OCI-LY7 (cell line): Measurements from ENCODE around the gene MCRIP2. TPM values are rescaled to one million over a fixed set of nuclear protein-coding genes. Genes with fewer than 3 reads are reported as not detected.
A peak's percentile ranks its signal among the peaks of the same experiment; 100 is the strongest.

Experiments
- BruUV-seq: library from RNA; stranded (reverse); fragments of 400-500 nt; replicated peaks from 2 replicates; lab custom pipeline; 2021; lab: Mats Ljungman, UMichigan
- CTCF ChIA-PET: fragments of 300-600 bp; sonication (Branson Sonifier 250); formaldehyde crosslinking; loops from one replicate; lab custom pipeline; 2022; ENCODE audit warnings: antibody characterized with exemption; ENCODE audit not compliant: unreplicated experiment; lab: Charles Lee
- POLR2A ChIA-PET: fragments of 300-600 bp; sonication (Branson Sonifier 250); formaldehyde crosslinking; loops from one replicate; lab custom pipeline; 2022; ENCODE audit warnings: antibody characterized with exemption; lab: Charles Lee
- DNase-seq: peaks from one replicate; pipeline ENCODE4 v3.0.0-alpha.2; 2015; ENCODE audit warnings: low spot score
- H2AFZ ChIP-seq: fragments of 200-600 bp; sonication (generic), shearing (Covaris generic); 2 replicates; pipeline ENCODE4 v1.6.1; 2014; ENCODE audit warnings: mild to moderate bottlenecking, antibody characterized with exemption, low read length, moderate library complexity
- H3K27ac ChIP-seq: fragments of 200-600 bp; sonication (generic); 2 replicates; pipeline ENCODE4 v1.5.1; 2014; ENCODE audit warnings: mixed run types, low read depth, mild to moderate bottlenecking, moderate library complexity, low read length, inconsistent platforms; ENCODE audit not compliant: poor library complexity, severe bottlenecking
- H3K36me3 ChIP-seq: fragments of 200-600 bp; sonication (generic); 2 replicates; pipeline ENCODE4 v1.6.1; 2014; ENCODE audit warnings: mild to moderate bottlenecking, antibody characterized with exemption, low read length, moderate library complexity, mixed read lengths; ENCODE audit not compliant: insufficient read depth
- H3K4me1 ChIP-seq: fragments of 200-600 bp; sonication (generic); 2 replicates; pipeline ENCODE4 v1.5.1; 2014; ENCODE audit warnings: mild to moderate bottlenecking, low read length; ENCODE audit not compliant: insufficient read depth, poor library complexity, severe bottlenecking
- H3K4me2 ChIP-seq: fragments of 200-600 bp; sonication (generic); 2 replicates; pipeline ENCODE4 v1.6.1; 2014; ENCODE audit warnings: mild to moderate bottlenecking, low read length
- H3K4me3 ChIP-seq: fragments of 200-600 bp; sonication (generic); 2 replicates; pipeline ENCODE4 v1.5.1; 2014; ENCODE audit warnings: mild to moderate bottlenecking, low read depth, low read length; ENCODE audit not compliant: poor library complexity, severe bottlenecking
- H3K79me2 ChIP-seq: fragments of 200-600 bp; sonication (generic); 2 replicates; pipeline ENCODE4 v1.6.1; 2016; ENCODE audit warnings: low read depth, mild to moderate bottlenecking, low read length, moderate library complexity, mixed read lengths; ENCODE audit not compliant: insufficient read depth
- H3K9me2 ChIP-seq: fragments of 200-600 bp; sonication (generic); 2 replicates; pipeline ENCODE4 v1.6.1; 2016; ENCODE audit warnings: mild to moderate bottlenecking, low read length, mixed read lengths; ENCODE audit not compliant: insufficient read depth
- H3K9me3 ChIP-seq: fragments of 200-600 bp; sonication (generic); 2 replicates; pipeline ENCODE4 v1.6.1; 2014; ENCODE audit warnings: mild to moderate bottlenecking, mixed run types, low read length, mixed read lengths
- H4K20me1 ChIP-seq: fragments of 200-600 bp; sonication (generic); 2 replicates; pipeline ENCODE4 v1.6.1; 2014; ENCODE audit warnings: mild to moderate bottlenecking, antibody characterized with exemption, low read length, moderate library complexity, mixed read lengths; ENCODE audit not compliant: insufficient read depth
- CTCF ChIP-seq: fragments of 200-600 bp; sonication (generic); conservative IDR thresholded peaks from 2 replicates; pipeline ENCODE4 v1.5.1; 2014; ENCODE audit warnings: mild to moderate bottlenecking, antibody characterized with exemption, low read length, moderate library complexity, mixed read lengths
- EZH2phosphoT487 ChIP-seq: fragments of 200-600 bp; sonication (generic); IDR thresholded peaks from 2 replicates; pipeline ENCODE4 v1.6.1; 2018; ENCODE audit warnings: low read depth, borderline replicate concordance, mild to moderate bottlenecking, mixed run types, antibody characterized with exemption, low read length, moderate library complexity, mixed read lengths
- intact Hi-C: fragments of 100-400 bp; cut with micrococcal nuclease; formaldehyde crosslinking; loops from one replicate; pipeline ENCODE4 v1.10.0; 2022; ENCODE audit not compliant: unreplicated experiment
- total RNA-seq, 2 experiments: library from RNA; depleted of rRNA in 1 of 2; stranded (reverse); fragments of >200 nt in 1 of 2; shearing (Covaris generic) in 1 of 2; gene quantifications; 2 replicates each; pipeline ENCODE4 v1.2.3, GENCODE V29; 2014 to 2022

MCRIP2 gene
- total RNA-seq, 2 experiments from 2014 or later: 62.8 to 64.1 TPM

GRCh38 chr16:672371-672770 lies 30.7 kb downstream of the MCRIP2 start:
- intact Hi-C loops: no loop called here
- peaks cover 15% of the 10 kb centered on the region for H3K4me1 ChIP-seq
- H3K9me3 ChIP-seq: no peaks in the 10 kb centered on the region
- H3K4me2 ChIP-seq: no peak overlapping the region
- ChIA-PET POLR2A (no interaction called here), CTCF (no interaction called here)
- H3K9me2 ChIP-seq: no peaks in the 10 kb centered on the region
- no peak for TF ChIP-seq EZH2phosphoT487
- no peak for TF ChIP-seq CTCF
- no peaks in the 10 kb centered on the region for H4K20me1 ChIP-seq
- no peak overlapping the region for H2AFZ ChIP-seq
- H3K79me2 ChIP-seq: peaks cover 12% of the 10 kb centered on the region; the same call in 1 of the 2 replicates
- H3K36me3 ChIP-seq: peaks cover 45% of the 10 kb centered on the region
- no peak for DNase-seq
- H3K4me3 ChIP-seq: no peak overlapping the region
- no peak overlapping the region for H3K27ac ChIP-seq
- no TSS peak for BruUV-seq

- H2AFZ ChIP-seq: no peak overlapping the region
- CTCF ChIA-PET: no interaction called here
- peaks cover 12% of the 10 kb centered on the region; the same call in 1 of the 2 replicates for H3K79me2 ChIP-seq
- DNase-seq: no peak
- H3K4me1 ChIP-seq: peaks cover 14% of the 10 kb centered on the region
- no TSS peak for BruUV-seq
- no peaks in the 10 kb centered on the region for H3K9me3 ChIP-seq
- H3K9me2 ChIP-seq: no peaks in the 10 kb centered on the region
- no peak overlapping the region for H3K4me3 ChIP-seq
- POLR2A ChIA-PET: no interaction called here
- H3K4me2 ChIP-seq: no peak overlapping the region
- TF ChIP-seq EZH2phosphoT487 (no peak), CTCF (no peak)
- H3K36me3 ChIP-seq: peaks cover 45% of the 10 kb centered on the region
- intact Hi-C loops: no loop called here
- H3K27ac ChIP-seq: no peak overlapping the region
- H4K20me1 ChIP-seq: no peaks in the 10 kb centered on the region
These were observed 31.2 kb downstream of the MCRIP2 start for GRCh38 chr16:672851-673250.

GRCh38 chr16:673399-673991 lies 31.9 kb downstream of the MCRIP2 start:
- DNase-seq: no peak
- H3K4me2 ChIP-seq: no peak overlapping the region
- no peak for TF ChIP-seq EZH2phosphoT487
- TF ChIP-seq CTCF: no peak
- CTCF ChIA-PET: no interaction called here
- POLR2A ChIA-PET: no interaction called here
- peaks cover 7% of the 10 kb centered on the region; the same call in 1 of the 2 replicates for H3K79me2 ChIP-seq
- H2AFZ ChIP-seq: no peak overlapping the region
- no peaks in the 10 kb centered on the region; the same call in 1 of the 2 replicates for H4K20me1 ChIP-seq
- H3K9me3 ChIP-seq: no peaks in the 10 kb centered on the region
- peaks cover 45% of the 10 kb centered on the region for H3K36me3 ChIP-seq
- intact Hi-C loops: no loop called here
- no peak overlapping the region for H3K4me3 ChIP-seq
- TSS peak; percentile 83 for BruUV-seq
- H3K4me1 ChIP-seq: peaks cover 14% of the 10 kb centered on the region
- H3K9me2 ChIP-seq: no peaks in the 10 kb centered on the region
- no peak overlapping the region for H3K27ac ChIP-seq
